SK-N-SH (cell line): ENCODE data around the gene FARSA.

Experiments
- EZH2phosphoT487 ChIP-seq: fragments of 200-600 bp; sonication (generic); IDR thresholded peaks from 2 replicates; pipeline ENCODE4 v1.6.1; 2017; ENCODE audit warnings: low read depth, mixed run types, mild to moderate bottlenecking, antibody characterized with exemption, moderate library complexity, borderline replicate concordance
- FOXM1 ChIP-seq: IDR thresholded peaks from 2 replicates; pipeline ENCODE4 v1.4.0; 2012; ENCODE audit warnings: low read depth, mild to moderate bottlenecking
- REST ChIP-seq: IDR thresholded peaks from 2 replicates; pipeline ENCODE4 v1.6.1; 2012; ENCODE audit warnings: mild to moderate bottlenecking, low read depth, low read length, moderate library complexity
- TF ChIP-seq, protein P1 (sequence below): fragments of 200-600 bp; sonication (generic); IDR thresholded peaks from 2 replicates; pipeline ENCODE4 v1.6.1; 2017; ENCODE audit warnings: antibody characterized with exemption, mild to moderate bottlenecking, moderate library complexity
- TF ChIP-seq, protein P2 (sequence below): fragments of 150-350 bp; IDR thresholded peaks from 2 replicates; pipeline ENCODE4 v1.6.1; 2017; ENCODE audit warnings: antibody characterized with exemption, low read length, low read depth, borderline replicate concordance

DNA sequence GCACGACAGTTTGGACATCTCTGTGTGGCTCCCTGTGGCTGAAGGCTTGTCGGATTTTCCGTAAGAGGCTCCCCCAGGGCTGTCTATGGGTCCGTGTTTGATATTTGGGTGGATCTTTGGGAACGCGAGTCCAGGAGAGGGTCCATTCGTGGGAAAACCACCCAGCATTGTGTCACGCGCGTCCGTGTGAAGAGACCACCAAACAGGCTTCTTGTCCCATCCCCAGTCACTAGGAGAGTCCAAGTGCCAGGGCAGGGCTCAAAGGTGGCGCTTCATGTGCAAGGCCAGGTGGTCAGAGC lies 48.9 kb downstream of the FARSA start:
- TF ChIP-seq REST (no peak), EZH2phosphoT487 (no peak), FOXM1 (no peak)
- TF ChIP-seq, protein P1, sequence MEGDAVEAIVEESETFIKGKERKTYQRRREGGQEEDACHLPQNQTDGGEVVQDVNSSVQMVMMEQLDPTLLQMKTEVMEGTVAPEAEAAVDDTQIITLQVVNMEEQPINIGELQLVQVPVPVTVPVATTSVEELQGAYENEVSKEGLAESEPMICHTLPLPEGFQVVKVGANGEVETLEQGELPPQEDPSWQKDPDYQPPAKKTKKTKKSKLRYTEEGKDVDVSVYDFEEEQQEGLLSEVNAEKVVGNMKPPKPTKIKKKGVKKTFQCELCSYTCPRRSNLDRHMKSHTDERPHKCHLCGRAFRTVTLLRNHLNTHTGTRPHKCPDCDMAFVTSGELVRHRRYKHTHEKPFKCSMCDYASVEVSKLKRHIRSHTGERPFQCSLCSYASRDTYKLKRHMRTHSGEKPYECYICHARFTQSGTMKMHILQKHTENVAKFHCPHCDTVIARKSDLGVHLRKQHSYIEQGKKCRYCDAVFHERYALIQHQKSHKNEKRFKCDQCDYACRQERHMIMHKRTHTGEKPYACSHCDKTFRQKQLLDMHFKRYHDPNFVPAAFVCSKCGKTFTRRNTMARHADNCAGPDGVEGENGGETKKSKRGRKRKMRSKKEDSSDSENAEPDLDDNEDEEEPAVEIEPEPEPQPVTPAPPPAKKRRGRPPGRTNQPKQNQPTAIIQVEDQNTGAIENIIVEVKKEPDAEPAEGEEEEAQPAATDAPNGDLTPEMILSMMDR: no peak
- TF ChIP-seq, protein P2, sequence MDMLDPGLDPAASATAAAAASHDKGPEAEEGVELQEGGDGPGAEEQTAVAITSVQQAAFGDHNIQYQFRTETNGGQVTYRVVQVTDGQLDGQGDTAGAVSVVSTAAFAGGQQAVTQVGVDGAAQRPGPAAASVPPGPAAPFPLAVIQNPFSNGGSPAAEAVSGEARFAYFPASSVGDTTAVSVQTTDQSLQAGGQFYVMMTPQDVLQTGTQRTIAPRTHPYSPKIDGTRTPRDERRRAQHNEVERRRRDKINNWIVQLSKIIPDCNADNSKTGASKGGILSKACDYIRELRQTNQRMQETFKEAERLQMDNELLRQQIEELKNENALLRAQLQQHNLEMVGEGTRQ: no peak
